D721Med (cell line): ENCODE results near the gene PSMB2.

Experiments used
- DNase-seq: peaks from one replicate; pipeline ENCODE4 v3.0.0; 2011; ENCODE audit warnings: low spot score; ENCODE audit not compliant: insufficient read length
- FAIRE-seq: peaks from 2 replicates; lab custom pipeline; 2011; peaks lifted over from hg19 to GRCh38; lab: Jason Lieb, UNC
- CTCF ChIP-seq: IDR thresholded peaks from 2 replicates; pipeline ENCODE4 v1.5.1; 2012; ENCODE audit warnings: mild to moderate bottlenecking, control low read depth; ENCODE audit not compliant: insufficient read depth; ENCODE audit errors: missing control alignments

The PSMB2 gene

GRCh38 chr1:35660581-35661473 lies 19.5 kb upstream of the PSMB2 start:
- DNase-seq (no peak), FAIRE-seq (no peak)
- TF ChIP-seq CTCF: no peak

- no peak for TF ChIP-seq CTCF
- no peak for FAIRE-seq
- DNase-seq: no peak
These were observed 18.3 kb upstream of the PSMB2 start for GRCh38 chr1:35659589-35659988.

- DNase-seq (no peak), FAIRE-seq (no peak)
- TF ChIP-seq CTCF: no peak
These were observed 16.5 kb upstream of the PSMB2 start for GRCh38 chr1:35657851-35658250.

GRCh38 chr1:35656863-35657232 lies 15.5 kb upstream of the PSMB2 start:
- no peak for TF ChIP-seq CTCF
- DNase-seq (no peak), FAIRE-seq (no peak)

GRCh38 chr1:35656148-35656862 lies 15.0 kb upstream of the PSMB2 start:
- DNase-seq (no peak), FAIRE-seq (no peak)
- TF ChIP-seq CTCF: no peak

GRCh38 chr1:35655196-35655595 lies 13.9 kb upstream of the PSMB2 start:
- DNase-seq: no peak
- TF ChIP-seq CTCF: no peak
- no peak for FAIRE-seq

GRCh38 chr1:35650416-35650815 lies 9.1 kb upstream of the PSMB2 start:
- DNase-seq: no peak
- no peak for FAIRE-seq
- no peak for TF ChIP-seq CTCF
